Muscle of leg (tissue), 11 donors: ENCODE measurements around the gene IFRD1. TPM values are rescaled to one million over a fixed set of nuclear protein-coding genes. Genes with fewer than 3 reads are reported as not detected.

ENCODE experiments used
- DNase-seq: peaks from one replicate; pipeline ENCODE4 v3.0.0; 2013
- H3K27ac ChIP-seq: one replicate; pipeline ENCODE4 v1.5.1; 2013; ENCODE audit warnings: mild to moderate bottlenecking, low read length, control low read depth
- H3K27me3 ChIP-seq: one replicate; pipeline ENCODE4 v1.6.1; 2013; ENCODE audit warnings: low read length; ENCODE audit not compliant: control insufficient read depth, insufficient read depth
- H3K36me3 ChIP-seq: one replicate; pipeline ENCODE4 v1.6.1; 2013; ENCODE audit warnings: low read length; ENCODE audit not compliant: control insufficient read depth, insufficient read depth
- H3K4me1 ChIP-seq: one replicate; pipeline ENCODE4 v1.6.1; 2013; ENCODE audit warnings: low read length; ENCODE audit not compliant: control insufficient read depth, insufficient read depth
- H3K4me3 ChIP-seq: one replicate; pipeline ENCODE4 v1.5.1; 2013; ENCODE audit warnings: low read length, control low read depth
- H3K9me3 ChIP-seq: replicated peaks from 2 replicates; pipeline ENCODE4 v1.6.1; 2013; ENCODE audit warnings: low read depth, low read length; ENCODE audit not compliant: control insufficient read depth
- WGBS: methylation state at CpG from one replicate; pipeline ENCODE4 v1.1.5; 2013; ENCODE audit warnings: missing lambda C conversion rate; ENCODE audit not compliant: insufficient coverage; 5-methylcytosine and 5-hydroxymethylcytosine counted together
- polyA plus RNA-seq, 8 donors: library from polyadenylated mRNA; unstranded; fragments of 120-200 nt; gene quantifications; one replicate each; pipeline versions ENCODE4 v1.2.1 to v1.2.3, GENCODE V29; 2013; ENCODE audit warnings: inconsistent platforms in 1 of 8, low replicate concordance in 1 of 8; ENCODE audit not compliant: insufficient read length in 8 of 8, insufficient read depth in 1 of 8
- total RNA-seq: library from RNA; stranded (reverse); fragments of 120-200 nt; gene quantifications from one replicate; pipeline ENCODE4 v1.2.4, GENCODE V29; 2013

The IFRD1 gene
- total and polyA plus RNA-seq, 9 donors, result 21.2 to 28.7 (median 24.4) TPM

DNA sequence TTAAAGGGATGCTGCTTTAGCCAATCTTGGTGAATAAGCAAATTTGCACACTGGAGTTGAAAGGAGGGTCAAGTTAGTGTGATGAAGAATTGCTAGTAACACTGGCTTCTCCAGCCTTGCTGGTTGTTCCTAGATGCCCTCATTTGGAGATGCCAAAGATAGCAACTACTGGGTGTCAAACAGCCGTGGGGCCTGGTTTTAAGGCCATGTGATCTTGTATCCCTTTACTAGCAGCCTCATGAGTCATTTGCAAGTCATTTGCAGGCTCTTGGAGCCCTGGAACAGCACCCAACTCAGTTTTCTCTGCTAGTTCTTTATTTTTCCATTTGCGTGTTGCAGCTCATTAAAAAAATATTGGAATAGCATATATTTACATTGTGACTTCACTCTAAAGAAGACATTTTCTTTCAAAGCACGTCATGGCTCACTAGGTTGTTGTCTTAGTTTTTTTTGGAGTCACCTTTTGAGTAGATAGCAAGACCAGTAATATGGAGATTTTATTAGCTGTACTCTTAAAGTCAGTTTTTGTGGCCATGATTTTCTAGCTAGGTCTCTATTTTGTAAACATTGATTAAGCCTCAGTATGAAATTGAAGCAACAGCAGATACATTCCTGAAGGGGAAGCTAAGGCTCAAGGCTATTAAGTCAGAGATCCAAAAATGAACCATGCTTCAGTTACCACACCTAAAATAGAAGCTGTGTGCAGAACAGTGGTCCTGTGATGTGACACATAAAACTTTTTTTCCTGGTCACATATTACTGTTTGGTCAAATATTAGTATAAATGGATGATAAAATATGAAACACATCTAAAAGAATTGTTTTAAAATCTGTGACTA, 31.8 kb downstream of the IFRD1 start:
- Histone ChIP-seq H3K36me3 (peaks cover 3% of the 10 kb centered on the region), H3K27ac (peak overlapping the region; percentile 83), H3K4me3 (peak overlapping the region; percentile 24), H3K4me1 (peaks cover 12% of the 10 kb centered on the region), H3K9me3 (no peaks in the 10 kb centered on the region), H3K27me3 (no peaks in the 10 kb centered on the region)
- 44% methylated on average over 1 of the region's 3 CpGs for WGBS
- DNase-seq, result peak; percentile 79

DNA sequence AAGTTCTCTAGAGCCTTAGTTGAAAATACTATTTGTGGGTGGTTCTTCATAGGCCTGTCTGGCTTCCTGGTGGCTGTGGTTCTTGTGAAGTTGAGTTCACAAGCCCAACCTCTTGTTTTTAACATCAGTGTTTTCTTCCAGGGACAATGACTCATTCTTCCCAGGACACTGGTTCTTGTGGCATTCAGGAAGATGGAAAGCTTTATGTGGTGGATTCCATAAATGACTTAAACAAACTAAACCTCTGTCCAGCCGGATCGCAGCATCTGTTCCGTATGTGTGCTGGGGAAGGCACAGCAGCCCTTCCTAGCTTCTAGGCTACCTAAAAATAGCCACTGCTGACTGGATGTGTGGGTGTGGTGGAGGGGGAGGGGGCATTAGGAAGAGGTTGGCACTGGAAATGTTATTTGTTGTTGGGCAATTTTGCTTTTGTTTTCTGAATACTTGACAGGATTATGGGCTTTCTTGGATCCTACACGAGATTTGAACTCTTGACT, 34.5 kb downstream of the IFRD1 start:
- Histone ChIP-seq H3K9me3 (no peaks in the 10 kb centered on the region), H3K27me3 (no peaks in the 10 kb centered on the region), H3K36me3 (no peaks in the 10 kb centered on the region), H3K4me1 (peaks cover 12% of the 10 kb centered on the region), H3K27ac (peak overlapping the region; percentile 60), H3K4me3 (no peak overlapping the region)
- WGBS, result 78% methylated on average over 1 of the region's 4 CpGs
- peak; percentile 67 for DNase-seq

DNA sequence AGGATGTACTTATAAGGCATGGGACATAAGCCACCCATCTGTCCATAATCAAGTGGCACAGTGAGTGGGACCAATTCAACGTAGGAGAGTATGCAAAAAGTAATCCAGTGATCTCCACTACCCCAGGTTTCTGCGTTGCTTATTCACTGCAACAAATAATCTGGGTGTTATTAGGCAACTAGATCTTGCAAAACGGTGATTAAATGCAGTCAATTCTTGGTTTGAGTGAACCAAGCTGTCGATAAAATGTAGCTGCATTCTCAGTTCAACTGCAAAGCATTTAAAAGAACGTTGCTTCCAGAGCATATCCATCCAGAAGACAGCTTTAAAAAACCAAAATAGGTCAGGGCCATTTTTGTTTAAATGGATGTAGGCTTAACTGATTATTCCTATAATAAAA, 35.5 kb downstream of the IFRD1 start:
- H3K9me3 ChIP-seq, result no peaks in the 10 kb centered on the region
- 92% methylated on average over 2 of the region's 5 CpGs for WGBS
- peaks cover 12% of the 10 kb centered on the region for H3K4me1 ChIP-seq
- H3K27me3 ChIP-seq, result no peaks in the 10 kb centered on the region
- H3K27ac ChIP-seq, result no peak overlapping the region
- no peak for DNase-seq
- H3K36me3 ChIP-seq, result peaks cover 3% of the 10 kb centered on the region
- no peak overlapping the region for H3K4me3 ChIP-seq

DNA sequence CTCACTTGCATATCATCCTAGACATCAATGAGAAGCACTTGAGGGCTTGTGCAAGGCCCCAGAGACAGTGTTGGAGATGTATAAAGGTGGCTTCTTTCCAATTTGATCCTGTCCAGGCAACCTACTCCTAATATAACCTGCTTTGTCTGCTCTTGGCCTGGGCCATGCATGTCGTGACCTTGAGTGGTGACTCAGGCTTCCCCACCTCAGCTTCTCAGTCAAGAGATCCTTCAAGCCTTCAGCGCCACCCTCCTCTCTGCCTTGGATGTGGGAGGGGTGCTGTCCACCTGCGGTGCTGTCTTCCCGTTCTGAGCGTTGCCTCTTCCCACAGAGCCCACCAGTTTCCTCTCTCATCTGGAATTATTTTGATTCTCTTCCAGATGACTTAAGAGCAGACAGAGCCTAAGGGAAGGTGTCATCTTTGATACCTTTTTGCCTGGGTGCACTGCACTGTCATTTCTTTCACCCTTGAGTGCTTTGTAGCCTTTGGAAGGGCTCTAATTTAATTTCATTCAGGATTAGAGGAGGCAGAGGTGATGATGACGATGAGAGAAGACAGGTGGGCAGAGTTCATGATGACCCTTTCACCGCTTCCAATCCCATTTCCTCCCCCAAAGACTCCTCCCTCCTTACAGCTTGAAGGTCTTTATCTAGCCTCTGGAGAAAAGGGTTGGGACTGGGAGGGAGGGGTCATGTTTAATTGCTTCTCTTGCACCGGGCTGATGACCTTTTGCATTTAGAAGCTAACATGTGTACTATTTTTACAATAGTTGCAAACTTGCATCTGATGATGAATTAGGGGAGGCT, 37.4 kb downstream of the IFRD1 start:
- Histone ChIP-seq H3K36me3 (peaks cover 3% of the 10 kb centered on the region), H3K4me1 (peaks cover 12% of the 10 kb centered on the region), H3K27me3 (no peaks in the 10 kb centered on the region), H3K4me3 (no peak overlapping the region), H3K27ac (no peak overlapping the region), H3K9me3 (no peaks in the 10 kb centered on the region)
- no CpG with 5 or more reads among the region's 8 CpGs for WGBS
- DNase-seq, result no peak

DNA sequence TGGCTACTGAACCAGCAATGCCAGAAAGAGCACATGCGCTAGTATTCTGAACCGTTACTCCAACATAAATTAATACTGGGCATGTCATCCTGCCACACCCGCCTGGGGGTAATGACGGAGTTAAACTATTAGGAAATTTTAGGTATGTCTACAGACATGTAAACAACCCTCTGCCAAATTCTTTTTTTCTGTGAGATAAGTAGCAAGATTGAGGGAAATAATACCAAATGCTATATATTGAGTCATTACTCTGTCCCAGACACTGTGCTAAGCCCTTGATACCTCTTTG, 37.9 kb downstream of the IFRD1 start:
- peaks cover 3% of the 10 kb centered on the region for H3K36me3 ChIP-seq
- no peak overlapping the region for H3K4me3 ChIP-seq
- no peak overlapping the region for H3K27ac ChIP-seq
- no peak for DNase-seq
- peaks cover 12% of the 10 kb centered on the region for H3K4me1 ChIP-seq
- no CpG with 5 or more reads among the region's 4 CpGs for WGBS
- no peaks in the 10 kb centered on the region for H3K9me3 ChIP-seq
- H3K27me3 ChIP-seq, result no peaks in the 10 kb centered on the region

DNA sequence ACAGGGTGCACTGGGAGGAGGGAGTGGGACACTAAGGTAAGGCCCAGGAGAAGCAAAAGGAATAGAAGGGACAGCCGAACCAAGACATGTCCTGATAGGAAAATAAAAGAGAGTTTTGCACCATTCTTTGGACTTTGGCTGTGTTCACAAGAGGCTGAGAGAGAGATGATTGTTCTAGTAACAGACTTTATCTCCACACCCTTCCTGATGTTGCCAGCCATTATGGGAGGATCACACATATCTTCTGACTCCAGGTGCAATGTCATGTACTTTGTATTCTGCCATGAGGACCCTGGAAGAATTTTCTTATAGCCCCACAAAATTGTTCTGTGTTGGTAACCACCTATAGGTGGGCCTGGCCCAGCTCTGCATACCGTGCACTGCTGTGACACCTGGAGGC, 41.9 kb downstream of the IFRD1 start:
- peaks cover 2% of the 10 kb centered on the region for H3K27me3 ChIP-seq
- DNase-seq, result no peak
- H3K27ac ChIP-seq, result no peak overlapping the region
- WGBS, result 71% methylated on average over 2 of the region's 2 CpGs
- no peaks in the 10 kb centered on the region for H3K4me1 ChIP-seq
- H3K36me3 ChIP-seq, result peaks cover 3% of the 10 kb centered on the region
- H3K4me3 ChIP-seq, result no peak overlapping the region
- H3K9me3 ChIP-seq, result no peaks in the 10 kb centered on the region

DNA sequence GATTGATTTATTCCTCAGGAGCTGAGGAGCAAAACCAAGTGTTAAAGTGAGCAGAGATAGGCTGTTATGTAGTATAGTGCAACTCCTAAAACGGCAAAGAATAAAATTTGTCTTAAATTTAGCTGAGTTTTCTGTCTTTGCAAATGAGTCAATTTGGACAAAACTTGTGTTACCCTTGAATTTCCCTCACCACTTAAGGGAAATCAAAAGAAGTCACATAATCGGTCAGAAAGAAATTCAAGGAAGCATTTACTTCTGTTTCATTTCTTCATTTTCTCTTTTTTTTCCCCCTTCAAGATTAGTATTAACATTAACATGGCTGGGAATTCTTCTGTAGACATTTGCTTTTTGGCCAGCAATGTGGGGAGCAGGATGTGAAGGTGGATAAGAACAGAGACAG, 44.4 kb downstream of the IFRD1 start:
- H3K36me3 ChIP-seq, result peaks cover 3% of the 10 kb centered on the region
- no peaks in the 10 kb centered on the region for H3K9me3 ChIP-seq
- WGBS, result no CpG with 5 or more reads among the region's 2 CpGs

DNA sequence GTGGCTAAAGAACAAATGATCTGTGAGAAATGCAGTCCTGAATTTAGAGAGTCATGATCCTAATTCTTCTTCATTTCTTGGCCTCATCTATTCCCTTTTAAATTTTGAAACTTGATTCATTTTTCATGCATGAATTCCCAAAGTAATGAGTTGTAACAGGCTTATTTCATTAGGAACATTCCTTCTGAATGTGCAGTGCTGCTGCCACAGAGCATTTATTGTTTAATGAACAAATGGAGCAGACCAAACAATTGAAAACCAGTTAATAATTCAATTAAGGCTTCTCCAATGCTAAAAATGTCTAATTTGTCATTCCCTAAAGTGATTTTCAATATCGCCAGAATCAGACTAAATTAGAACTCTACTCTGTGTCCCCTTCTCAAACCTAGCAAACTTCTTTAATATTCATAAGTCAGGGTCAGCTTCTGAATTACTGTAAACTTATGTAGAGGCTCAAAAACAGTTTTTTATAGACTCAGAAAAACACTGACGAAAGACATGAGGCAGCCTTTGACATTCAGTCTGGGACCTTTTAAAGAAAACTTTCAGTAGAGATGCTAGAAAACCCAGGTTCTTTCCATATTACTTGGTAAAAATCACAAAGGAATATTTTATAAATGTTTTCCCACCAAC, 45.0 kb downstream of the IFRD1 start:
- no CpG with 5 or more reads among the region's 2 CpGs for WGBS
- H3K4me3 ChIP-seq, result no peak overlapping the region
- DNase-seq, result no peak

More for the DNA sequence above, 44.4 kb downstream of the IFRD1 start:
- no peak overlapping the region for H3K4me3 ChIP-seq
- DNase-seq, result no peak
- no peak overlapping the region for H3K27ac ChIP-seq
- peaks cover 2% of the 10 kb centered on the region for H3K27me3 ChIP-seq
- no peaks in the 10 kb centered on the region for H3K4me1 ChIP-seq

DNA sequence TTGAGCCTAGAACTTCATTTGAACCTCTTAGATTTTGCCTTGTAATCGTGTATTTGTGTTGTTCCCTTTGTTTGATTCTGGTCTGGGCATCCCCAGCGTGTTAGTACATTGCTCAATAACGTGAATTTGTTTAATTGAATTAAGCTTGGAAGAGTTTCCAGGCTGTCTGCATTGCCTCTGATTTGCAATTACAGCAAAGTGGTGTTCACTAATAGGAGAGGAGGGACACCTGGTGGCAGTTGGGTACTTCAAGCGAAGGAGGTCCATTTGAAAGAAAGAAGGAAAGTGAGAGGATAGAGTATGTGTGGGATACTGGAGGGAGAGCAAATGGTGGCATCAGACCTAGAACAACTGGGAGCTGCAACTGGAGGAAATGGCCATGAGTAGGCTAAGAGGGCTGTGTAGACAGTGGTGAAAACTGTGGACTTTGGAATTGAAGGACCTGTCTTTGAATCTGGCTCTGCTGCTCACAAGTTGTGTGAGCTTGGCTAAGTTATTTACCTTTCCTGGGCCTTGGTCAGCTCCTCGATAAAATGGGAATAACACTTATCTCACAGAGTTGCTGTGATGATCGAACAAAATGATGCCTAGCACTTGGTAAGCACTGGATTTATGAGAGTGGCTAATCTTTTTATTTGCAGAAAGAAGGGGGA, 45.7 kb downstream of the IFRD1 start:
- Histone ChIP-seq H3K36me3 (no peaks in the 10 kb centered on the region), H3K27ac (no peak overlapping the region), H3K27me3 (peaks cover 2% of the 10 kb centered on the region), H3K9me3 (no peaks in the 10 kb centered on the region), H3K4me3 (no peak overlapping the region), H3K4me1 (no peaks in the 10 kb centered on the region)
- DNase-seq, result peak; percentile 63
- WGBS, result 63% methylated on average over 6 of the region's 6 CpGs

More for the DNA sequence above, 45.0 kb downstream of the IFRD1 start:
- Histone ChIP-seq H3K27ac (no peak overlapping the region), H3K27me3 (peaks cover 2% of the 10 kb centered on the region), H3K36me3 (no peaks in the 10 kb centered on the region), H3K4me1 (no peaks in the 10 kb centered on the region), H3K9me3 (no peaks in the 10 kb centered on the region)
